Measurements from ENCODE around the gene INSYN2A.

GRCh38 chr10:127216786-127217185, 20.4 kb upstream of the INSYN2A start:
- no peak for TF ChIP-seq CTCF (IDR thresholded peaks at IDR 0.05; ENCODE audit: extremely low read depth in 1 of 2, insufficient read depth in 1 of 2, low read depth in 1 of 2, low read length in 2 of 2)
- TF ChIP-seq MYC (IDR thresholded peaks at IDR 0.05; ENCODE audit: low read depth, low read length): no peak
- no peak for TF ChIP-seq POLR2AphosphoS5 (IDR thresholded peaks at IDR 0.05; ENCODE audit: insufficient read depth, low read depth, low read length)
- TF ChIP-seq POLR2A (IDR thresholded peaks at IDR 0.05; ENCODE audit: low read depth, low read length): no peak
